ENCODE results near the gene GID8.
A peak's percentile ranks its signal among the peaks of the same experiment; 100 is the strongest.

GID8 gene

DNA sequence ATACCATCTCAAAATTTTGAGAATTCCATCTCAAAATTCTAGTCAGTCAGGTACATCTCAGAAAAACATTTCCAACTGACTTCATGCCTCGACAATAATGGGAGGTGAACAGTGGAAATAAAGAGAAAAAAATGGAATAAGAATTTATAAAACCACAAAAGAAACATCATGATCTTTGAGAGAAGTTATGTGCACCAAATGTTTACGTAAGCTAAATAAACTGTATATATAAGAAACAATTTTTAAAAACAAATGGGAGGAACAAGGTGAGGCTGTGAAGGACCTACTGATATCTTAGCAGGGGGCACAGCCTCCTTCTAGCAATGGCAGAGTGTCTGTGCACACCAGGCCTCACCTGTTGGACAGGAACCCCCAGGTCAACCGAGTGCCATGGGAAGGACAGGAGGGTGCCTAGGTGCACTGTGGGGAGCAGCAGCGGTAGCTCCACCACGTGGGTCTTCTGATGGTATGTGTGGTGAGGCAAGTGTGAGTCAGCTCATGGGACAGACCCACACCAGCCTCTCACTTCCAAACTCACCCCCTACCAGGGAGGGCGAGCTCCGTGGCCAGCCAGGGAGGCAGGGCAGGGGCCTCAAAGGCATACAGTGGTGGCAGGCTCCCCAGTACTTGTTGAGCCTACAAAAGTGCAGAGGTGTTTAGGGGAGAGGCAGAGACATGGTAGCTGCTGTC lies 34.9 kb upstream of the GID8 start:
- peak; percentile 73 for DNase-seq (ENCODE audit: low read depth, low spot score)

DNA sequence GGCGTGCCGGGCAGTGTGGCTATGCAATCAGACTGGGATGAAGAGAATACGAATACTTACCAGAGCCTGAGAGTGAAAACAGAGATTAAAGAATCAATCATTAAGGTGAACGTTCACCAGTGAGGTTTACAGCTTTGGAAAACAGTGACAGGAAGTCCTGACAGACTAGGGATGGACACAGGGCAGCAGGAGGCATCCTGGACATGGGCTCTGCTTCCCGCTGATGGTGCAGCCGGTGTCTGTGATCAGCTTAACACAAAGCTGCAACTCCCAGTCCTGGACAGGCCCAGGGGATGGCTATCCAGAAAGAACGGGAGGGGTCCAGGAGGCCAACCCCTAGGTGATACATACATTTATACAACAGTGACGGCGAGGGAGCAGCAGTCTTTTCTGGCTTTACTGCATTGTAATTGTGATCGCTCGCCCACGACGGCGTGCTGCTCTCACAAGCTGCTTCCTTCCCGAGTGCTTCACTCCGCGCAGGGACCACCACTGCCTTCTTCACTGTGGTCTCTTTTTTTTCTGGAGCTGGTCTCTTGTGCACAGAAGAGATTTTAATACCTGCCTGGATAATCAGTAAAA lies 32.3 kb upstream of the GID8 start:
- no peak for DNase-seq (ENCODE audit: low read depth, low spot score)

DNA sequence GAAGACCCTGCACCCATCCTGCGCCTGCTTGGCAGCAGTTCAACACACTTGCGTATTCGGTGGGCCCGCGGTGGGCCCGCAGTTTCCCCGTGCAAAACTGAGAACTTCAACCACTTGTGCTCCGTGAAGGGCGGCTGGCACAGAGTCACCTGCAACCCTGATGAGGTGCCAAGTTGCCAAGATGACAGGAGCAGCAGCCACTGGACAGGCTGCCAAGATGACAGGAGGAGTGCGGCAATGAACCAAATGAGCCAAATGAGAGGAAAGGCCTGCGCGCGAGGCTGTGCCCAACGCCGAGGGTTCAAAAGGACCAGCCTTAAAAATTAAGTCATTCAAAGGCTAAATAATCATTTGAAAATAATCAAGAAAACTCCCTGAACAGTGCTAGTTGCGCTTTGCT lies 31.7 kb upstream of the GID8 start:
- DNase-seq (ENCODE audit: low read depth, low spot score): no peak

DNA sequence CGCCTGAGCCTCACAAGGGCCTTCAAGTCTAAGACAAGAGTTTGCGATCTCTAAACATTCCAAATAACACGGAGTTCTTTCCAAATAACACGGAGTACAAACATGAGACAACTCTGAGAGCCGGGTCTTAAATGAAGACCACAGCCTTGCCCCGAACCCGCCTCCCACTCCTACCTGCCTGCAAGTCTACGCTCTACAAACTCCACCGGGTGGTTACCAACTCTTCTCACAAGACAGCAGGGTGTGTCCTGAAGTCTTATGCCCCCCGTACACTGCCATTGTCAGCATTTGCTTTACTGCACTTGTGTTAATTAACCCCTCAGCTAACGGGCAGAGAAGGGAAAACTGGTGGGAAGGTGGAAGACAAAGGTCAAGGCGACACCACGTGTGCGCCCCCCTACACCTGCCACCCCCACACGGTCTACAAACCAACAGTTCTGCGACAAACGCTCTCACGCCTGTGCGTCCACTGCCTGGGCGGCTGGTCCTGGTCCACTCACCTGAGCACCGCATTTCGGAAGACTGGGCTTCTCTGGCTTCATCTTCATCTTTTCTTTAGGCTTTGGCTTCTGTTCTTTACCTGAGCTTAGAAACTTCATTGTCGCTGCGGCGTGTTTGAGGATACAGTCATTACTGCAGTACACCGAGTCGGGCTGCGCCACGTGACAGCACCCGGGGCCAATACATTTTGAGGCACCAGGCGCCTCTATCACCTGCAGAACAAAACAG lies 31.1 kb upstream of the GID8 start:
- DNase-seq (ENCODE audit: low read depth, low spot score): no peak

DNA sequence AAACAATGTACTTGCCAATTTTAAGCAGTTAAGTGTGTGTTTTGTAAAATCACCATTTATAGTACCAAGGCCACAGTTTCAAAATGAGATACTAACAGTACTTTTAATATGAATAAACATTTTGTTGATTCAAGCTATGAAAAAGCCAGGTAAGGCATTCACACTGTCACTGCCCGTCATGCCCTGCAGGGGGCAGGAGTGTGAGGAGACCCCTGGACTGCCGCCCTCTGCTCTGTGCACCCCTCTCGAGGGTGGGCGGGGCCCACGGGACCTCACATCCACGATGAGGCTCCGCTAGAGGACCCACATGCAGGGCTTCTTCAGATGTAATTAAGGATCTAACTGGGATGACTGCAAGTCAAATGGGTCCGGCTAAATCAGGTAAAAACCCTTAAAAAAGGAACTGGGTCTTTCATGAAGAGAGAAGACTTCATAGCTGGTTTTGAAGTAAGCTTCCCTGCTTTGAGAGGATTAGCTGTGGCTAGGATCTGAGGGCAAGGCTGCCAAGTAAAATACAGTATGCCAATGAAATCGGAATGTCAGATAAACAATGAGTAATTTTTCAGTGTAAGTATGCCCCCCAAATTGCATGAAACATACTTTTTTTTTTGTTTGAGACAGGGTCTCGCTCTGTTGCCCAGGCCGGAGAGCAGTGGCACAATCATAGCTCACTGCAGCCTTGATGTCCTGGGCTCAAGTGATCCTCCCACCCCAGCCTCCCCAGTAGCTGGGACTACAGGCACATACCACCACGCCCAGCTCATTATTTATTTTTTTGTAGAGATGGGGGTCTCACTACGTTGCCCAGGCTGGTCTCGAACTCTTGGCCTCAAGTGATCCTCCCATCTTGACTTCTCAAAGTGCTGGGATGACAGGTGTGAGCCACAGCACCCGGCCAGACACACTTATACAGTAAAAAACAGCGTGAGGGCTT lies 30.3 kb upstream of the GID8 start:
- DNase-seq (ENCODE audit: low read depth, low spot score): peak; percentile 61

DNA sequence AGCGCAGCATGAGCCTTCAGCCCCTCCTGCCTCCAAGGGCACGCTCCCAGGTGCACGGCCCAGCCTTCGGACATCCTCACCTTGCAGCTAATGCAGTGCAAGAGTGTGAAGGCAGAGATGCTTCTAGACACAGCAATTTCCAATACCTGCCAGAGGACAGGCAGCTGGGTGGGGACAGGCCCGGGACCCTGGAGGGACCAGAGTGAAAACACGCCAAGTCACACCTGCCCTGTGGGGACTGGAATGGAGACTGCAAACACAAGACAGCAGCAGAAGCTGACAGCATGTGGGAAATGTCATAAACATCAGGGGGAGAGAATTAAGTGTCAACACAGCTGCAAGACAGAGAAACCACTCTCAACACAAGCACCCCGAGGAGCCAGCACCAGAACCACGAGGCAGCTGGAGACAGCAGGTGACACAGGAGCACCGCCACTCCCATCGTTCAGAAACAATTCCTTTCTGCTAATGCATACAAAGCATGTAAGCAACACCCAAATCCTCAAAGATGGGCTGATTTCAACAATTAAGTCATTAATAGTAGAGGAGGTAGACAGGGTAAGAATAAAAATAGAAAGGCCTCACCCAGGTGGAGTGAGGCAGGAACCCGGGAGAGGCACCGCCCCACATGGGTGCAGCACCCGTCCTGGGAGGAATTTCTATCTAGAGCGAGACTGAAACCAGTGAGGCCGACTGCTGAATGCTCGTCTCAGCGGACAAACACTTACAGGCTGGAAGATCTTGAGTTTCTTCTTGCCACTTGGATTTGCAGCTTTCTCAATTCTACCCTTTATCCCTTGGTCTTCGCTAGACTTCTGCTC lies 28.8 kb upstream of the GID8 start:
- DNase-seq (ENCODE audit: low read depth, low spot score): no peak

DNA sequence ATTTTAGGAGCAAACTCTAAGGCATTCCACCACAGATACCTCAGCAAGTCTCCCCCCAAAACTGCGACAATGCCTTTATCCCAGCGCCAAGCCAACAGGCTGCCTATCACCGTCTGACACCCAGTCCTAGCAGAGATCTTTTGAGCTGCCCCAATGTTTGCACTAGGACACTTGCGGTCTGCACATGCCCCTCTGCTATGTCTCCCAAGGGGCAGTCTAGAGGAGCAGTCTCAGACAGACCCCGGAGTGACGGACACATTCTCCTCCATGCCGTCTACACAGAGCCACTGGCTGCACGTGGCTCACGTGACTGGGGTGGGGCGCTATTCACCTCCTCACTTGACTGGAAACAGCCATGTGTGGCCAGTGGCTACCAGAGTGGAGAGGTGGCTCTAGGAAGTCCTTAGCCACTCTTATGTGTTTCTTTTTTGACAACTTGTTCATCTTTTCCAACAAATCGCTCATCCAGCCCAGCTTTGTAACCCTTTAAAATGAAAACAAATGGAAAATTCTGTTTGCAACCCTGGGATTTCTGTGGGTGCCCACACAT lies 27.7 kb upstream of the GID8 start:
- no peak for DNase-seq (ENCODE audit: low read depth, low spot score)

DNA sequence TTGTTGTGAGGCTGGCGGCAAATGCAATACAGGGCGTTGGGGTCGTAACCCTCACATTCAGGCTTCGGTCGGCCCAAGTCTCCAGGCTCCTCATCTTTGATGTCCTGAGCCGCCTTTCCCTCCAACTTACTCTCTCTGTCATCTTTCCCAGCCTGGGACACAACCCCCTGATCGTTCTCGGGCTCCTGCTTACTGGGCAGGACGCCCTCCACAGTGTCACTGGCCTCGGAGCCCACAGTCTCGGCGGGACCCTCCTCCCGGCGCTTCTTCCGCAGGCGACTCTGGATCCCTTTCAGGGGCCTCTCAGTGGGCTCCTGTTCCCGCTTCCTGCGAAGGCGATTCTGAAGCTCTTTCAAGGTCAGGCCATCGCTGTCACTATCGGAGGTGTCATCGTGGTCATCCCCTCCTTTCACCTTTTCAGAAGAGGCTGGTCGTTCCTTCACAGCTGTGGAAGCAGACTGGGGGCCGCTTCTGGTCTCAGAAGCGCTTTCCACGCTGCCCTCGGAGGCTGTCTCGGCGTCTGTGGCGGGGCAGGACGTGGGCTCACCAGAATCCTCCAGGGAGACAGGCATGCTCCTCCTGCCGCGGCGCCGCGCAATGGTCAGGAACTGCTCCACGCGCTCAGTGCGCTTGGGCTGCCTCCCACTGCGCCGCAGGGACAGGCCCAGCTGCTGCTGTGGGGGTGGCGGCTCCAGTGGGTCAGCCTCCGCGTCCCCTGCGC lies 27.0 kb upstream of the GID8 start:
- DNase-seq (ENCODE audit: low read depth, low spot score): no peak

DNA sequence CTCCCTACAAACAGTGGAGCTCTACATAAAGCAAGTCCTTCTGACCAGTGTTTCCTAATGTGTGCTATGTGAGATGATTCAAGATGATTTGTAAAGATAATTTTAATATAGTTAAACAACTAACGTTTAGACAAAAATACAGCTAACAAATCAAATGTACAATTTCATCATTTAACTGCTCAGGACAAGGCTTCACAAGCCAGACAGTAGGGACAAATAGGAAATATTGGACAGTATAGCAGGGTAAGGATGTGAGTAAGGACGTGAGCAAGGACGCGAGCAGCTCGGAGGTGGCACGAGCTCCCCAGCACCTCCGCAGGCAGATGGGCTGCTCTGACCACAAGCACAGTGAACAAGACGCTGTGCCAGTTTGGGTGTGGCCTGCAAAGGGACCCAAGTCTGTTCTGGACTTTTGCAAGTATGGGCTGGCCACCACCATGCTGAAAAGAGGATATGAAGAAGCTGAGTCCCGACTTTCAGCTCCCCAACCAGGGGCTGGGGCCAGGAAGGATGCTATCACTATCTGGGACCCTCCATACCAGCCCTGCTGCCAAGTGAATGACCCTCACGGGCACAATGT lies 26.2 kb upstream of the GID8 start:
- no peak for DNase-seq (ENCODE audit: low read depth, low spot score)

DNA sequence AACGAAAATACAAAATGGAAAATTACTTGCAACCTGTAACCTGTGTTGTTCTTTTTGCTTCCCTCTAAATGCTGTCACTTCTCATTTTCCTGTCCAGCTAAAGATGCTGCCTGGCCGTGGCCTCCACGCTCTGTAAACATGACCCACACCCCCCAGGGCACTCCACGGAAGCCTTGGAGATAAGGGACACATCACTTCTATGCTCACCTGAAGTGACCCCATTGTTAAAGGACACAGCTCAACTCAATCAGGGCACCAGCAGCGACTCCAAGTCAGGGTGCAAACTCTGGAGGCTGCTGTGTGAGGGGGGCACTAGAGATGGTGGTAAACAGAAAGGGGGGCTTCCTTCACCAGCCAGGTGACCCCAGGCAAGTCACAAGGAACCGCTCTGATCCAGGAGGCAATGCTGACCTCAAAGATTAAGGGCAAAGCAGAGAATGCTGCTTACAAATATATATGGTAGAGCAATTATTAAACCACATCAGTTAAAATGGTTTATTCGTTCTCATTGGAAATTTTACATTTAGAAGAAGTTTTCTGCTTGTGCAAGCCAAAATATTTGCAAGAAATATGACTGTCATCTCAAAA lies 24.8 kb upstream of the GID8 start:
- DNase-seq (ENCODE audit: low read depth, low spot score): no peak

DNA sequence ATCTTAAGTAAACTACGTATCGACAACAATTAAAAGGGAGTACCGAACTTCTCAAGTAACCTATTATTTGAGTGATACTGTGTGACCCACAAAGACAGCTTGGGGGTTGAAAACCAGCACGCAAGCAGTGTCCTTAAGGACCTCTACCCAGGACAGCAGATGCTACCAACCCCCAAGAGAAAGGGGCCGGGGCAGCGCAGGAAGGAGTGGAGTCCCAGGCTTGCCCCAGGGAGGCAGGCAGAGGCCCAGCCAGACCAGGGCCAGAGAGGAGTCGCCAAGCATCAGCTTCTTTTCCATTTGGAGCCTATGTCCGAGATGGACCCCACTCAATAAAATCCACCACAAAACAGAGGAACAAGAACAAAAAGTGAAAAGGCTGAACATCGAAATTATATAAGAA lies 23.5 kb upstream of the GID8 start:
- no peak for DNase-seq (ENCODE audit: low read depth, low spot score)

DNA sequence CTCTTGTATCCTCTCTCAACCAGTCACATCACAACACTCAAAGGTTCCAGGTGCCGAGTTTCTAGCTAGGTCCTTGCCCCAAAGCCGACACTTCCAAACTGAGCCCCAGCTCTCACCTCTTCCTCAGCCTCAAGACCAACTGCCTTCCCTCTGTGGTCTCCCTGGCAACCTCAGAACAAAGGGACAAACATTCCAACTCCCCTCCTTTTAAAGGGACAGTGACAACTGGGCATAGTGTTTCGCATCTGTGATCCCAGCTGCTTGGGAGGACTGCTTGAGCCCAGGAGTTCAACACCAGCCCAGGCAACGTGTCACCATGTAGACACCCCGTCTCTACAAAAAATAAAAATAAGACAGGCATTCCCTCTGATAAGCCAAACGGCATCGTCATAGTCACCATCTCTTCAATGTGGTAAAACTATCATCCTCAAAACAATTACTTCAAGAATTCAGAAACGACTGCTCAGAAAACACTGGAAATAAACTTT lies 22.9 kb upstream of the GID8 start:
- DNase-seq (ENCODE audit: low read depth, low spot score): peak; percentile 74

DNA sequence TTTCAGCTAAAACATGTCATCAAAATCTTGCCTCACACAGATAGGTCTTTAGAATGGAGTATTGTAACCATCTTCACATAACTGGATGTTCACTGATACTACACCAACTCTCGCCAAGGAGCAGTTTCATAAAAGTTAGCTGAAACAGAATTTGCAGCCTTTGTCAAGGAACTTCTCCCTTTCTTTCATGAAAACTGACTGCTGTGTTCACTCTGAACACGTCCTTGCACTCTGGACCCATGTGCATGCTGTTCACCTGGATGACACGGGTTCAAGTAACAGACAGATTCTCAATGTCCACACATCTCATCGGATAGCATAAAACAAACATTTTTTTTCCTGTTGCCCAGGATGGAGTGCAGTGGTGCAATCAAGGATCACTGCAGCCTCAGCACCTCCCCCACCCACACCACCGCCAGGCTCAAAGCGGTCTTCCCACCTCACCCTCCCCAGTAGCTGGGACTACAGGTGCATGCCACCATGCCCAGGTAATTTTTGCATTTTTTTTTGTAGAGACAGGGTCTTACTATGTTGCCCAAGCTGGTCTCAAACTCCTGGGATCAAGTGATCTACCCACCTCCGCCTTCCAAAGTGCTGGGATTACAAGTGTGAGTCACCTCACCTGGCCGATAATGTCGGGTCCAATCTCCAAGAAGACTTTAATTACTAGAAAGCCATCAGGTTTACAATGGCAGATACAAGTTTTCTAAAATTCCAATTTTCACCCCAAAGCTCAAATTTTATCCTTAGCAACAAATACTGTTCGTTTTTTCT lies 21.1 kb upstream of the GID8 start:
- DNase-seq (ENCODE audit: low read depth, low spot score): no peak

DNA sequence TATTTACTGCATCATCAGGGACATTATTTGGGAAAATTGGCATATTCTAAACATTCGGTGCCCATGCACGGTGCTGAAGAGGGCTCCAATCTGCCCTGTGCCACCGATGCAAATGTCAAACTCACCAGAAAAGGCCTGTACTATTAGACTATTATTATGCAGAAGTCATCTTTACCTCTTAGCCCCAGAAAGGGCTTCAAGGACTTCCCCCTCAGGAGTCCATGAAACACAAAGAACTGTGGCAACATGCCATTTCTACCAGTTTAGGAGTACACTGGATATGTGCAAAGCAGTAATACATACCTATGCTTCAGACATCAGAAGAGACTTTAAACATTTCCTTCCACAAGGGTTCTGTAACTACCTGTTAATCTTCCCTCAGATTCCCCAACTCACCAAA lies 20.2 kb upstream of the GID8 start:
- DNase-seq (ENCODE audit: low read depth, low spot score): no peak

DNA sequence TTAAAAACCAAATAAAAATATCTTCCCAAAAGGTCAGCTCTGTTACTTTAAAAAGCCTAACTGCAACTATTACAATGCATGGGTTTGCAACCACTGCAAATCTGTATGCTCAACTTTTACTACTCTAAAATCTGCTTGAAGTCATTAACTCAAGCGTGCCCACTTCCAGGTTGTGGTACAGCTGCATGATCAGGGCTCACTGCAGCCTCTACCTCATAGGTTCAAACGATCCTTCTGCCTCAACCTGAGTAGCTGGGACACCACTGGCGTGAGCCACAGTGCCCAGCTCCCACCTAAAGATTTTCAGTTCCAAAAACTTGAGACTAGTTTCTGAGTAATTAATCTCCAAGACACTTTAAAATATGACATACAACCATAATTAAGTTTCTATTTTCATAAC lies 19.8 kb upstream of the GID8 start:
- no peak for DNase-seq (ENCODE audit: low read depth, low spot score)

DNA sequence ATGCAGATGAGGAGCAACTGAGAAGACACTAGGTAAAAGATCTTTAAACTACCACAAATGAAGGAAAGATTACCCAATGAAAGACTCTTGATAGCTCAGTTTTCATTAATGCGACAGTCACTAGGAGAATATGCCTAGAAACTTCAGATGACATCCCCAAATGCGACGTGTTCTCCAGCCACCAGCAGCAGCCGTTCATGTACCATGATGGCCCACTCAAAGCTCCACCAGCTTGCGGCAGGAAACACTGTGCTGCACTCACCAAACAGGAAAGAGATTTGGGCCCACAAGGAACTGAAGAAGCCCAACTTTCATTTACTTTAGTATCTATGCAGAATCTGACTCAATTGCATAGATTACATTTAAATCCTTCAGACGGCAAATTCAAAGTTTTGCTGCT lies 19.1 kb upstream of the GID8 start:
- DNase-seq (ENCODE audit: low read depth, low spot score): no peak

DNA sequence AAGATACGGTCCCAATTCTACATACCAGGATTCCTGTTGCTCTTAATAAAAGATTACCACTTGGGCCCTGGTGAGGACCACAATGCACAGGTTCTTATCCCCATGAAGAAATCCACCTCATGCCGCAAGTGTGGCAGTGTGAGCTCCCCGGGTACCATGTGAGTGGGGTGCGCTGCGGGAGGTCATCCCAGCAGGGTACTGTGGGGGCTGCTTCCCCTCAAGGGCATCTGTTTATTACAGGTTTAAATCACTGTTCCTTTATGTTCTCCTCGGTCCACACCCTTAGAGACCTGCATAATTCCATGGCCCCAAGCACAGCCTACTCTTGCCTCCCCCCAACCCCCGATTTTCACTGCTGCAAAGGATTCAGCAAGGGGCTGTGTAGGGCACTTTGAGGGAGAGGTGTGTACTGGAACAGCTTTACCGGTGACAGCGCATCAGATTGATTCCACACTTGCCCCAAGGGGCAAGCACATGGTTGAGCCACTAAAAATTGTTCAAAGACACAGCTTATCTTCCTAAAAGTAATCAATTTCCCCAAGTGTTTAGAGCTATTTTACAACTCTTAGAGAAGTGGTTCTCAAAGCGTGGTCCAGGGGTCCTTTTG lies 17.8 kb upstream of the GID8 start:
- DNase-seq (ENCODE audit: low read depth, low spot score): no peak

DNA sequence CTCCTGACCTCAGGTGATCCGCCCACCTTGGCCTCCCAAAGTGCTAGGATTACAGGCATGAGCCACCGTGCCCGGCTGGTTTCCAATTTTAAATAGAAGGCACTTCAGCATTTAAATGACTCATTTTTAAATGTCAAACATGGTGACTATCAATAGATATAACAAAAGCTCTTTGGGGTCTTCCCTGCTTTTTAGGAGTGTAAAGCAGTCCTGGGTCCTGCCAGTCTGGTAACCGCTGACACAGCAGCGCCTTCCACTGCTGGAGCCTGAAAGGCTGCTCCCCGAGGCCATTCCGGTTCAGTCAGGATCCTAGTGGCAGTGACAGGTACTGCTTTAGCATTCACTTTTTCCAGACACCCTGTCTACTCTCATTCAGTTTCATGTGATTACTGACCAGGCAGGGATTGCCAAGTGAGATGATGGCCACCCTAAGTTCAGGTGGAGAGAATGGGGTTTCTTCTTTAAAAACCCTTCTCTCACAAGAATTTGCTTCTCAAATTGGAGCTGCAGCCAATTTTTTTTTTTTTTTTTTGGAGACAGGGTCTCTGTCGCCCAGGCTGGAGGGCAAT lies 16.7 kb upstream of the GID8 start:
- peak; percentile 78 for DNase-seq (ENCODE audit: low read depth, low spot score)
